Activated T-cell treated with anti-CD3 and anti-CD28 coated beads, Interleukin-2, amount 50 U/mL, for 1 hour (primary cell): ENCODE measurements around the gene FKRP.

Experiments used
- DNase-seq: peaks from one replicate; pipeline ENCODE4 v3.0.0-alpha.2; 2020

FKRP gene

DNA sequence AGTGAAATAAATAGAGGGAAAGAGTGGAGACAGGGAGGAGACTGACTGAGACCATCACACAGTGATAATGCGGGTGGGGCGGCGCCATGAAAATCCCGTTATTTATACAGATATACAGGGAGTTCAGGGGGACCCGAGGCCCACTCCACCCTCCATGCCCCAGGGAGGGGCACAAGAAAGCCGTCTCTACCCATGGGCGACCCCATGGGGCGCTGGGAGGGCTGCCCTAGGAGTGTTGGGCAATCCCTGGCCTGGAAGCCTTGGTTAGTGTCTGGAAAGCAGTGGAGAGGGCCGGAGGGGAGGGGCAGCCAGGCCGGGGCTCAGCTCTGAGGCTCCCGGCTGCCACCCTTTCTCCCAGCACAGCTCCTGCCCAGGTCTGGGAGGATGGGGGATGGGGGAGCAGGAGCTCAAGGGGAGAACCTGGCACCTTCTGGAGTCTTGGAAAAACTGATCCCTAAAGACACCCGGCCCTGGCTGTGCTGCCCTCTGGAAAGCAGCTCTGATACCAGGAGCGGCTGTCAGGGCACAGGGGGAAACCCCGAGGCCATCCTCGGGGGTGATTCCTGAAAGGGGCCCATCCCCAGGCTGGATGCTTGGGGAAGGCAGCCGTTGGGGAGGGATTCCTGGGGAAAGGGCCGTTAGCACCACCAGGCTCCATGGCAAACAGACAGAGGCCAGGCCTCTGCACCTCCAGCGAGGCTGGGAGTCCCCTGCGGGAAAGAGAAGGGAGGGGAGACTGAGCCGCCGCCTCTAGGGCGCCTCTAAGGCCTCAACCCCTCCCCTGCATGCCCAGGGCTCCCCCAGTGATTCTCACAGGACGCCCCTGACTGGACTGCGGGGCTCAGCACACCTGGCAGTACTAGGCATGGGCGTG, 26.0 kb upstream of the FKRP start:
- DNase-seq: no peak

DNA sequence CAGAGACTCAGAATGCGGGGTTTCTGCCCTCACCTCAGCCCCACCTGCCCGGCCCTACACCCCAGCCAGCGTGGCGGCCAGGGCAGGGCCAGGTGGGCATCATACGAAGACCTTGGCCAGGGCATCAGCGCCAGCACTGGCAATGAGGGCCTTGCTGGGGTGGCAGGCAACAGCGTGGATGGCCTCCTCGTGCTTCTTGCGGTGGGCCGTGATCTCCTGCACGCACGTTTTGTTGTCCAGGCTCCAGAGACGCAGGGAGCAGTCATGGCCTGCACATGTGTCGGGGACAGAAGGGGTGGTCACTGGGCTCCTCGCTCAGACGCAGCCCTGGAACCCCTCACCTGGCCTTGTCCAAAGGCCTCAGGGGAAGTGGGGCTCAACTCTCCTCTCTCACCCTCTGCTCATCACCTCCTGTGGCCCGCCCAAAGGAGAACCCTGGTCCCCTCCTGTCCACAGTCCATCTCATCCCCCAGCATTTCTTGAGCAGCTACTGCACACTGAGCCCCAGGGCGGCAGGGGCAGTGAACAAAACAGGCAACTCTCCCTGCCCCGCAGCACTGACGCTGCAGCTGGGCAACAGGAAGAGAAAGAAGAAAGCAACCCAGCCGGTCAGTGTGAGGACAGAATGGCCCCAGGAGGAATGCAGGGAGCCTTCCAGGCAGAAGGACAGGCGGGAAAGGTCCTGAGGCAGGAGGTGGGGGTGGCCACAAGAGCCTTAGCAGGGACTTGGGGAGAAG, 25.2 kb upstream of the FKRP start:
- no peak for DNase-seq

DNA sequence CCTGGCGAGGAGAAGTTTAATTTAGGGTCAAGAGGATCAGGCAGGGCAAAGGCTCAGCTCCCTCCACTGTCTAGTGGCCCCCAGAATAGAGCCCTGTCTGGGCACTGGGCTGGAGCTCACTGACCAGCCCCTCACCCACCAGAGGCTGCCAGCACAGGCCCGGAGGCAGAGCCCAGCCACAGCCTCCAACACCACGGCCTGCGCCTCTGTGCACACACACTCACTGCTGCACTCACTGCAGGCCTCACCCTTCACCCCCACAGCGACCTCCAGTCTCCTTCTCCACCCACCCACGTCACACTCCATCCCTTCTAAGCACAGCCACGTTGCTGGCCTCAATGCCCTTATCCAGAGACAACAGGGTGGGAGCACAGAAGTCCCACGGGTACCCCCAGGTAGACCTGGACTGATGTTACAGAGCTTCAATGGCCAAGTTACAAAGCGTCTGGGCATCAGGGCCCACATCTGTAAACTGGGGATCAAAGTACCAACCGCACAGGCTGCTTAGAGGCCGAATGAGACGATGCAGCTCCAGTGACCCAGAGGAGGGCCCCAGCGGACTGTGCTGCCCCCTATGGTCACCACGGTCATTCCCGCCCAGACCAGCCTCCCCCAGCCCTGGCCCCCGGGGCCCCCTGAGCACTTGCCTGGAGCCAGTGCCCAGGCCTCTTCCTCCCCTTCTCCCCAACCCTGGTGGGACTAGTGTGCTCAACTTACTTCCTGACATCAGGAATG, 24.4 kb upstream of the FKRP start:
- DNase-seq: no peak

- no peak for DNase-seq
These were observed 23.9 kb upstream of the FKRP start for GRCh38 chr19:46722004-46722380.

DNA sequence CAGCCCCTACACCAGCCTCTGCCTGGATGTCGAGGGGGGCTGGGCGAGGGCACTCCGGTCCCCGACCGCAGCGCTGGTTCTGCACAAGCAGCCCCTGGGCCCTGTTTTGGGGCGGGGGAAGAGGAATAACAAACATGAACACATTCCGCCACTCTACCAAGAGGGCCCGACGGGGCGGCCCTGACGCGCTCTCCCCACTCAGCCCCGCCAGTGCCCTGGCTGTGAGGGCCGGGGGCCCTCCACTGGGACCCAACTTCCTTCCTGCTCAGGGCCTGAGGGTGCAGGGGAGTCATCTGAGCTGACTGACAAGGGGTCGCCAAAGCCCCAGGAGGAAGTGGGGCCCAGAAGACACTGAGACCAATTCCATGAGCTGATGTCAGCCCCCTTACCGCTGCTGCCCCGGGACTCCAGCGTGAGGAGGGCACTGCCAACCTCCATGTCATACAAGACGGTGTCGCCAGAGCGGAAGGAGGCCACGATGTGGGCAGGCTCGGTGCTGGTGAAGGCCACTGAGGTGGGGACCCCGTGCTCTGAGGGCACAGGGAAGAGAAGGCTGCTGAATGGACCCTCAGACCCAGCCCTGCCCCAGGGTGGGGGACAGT, 23.3 kb upstream of the FKRP start:
- no peak for DNase-seq

- DNase-seq: no peak
These were observed 22.8 kb upstream of the FKRP start for GRCh38 chr19:46723023-46723461.

DNA sequence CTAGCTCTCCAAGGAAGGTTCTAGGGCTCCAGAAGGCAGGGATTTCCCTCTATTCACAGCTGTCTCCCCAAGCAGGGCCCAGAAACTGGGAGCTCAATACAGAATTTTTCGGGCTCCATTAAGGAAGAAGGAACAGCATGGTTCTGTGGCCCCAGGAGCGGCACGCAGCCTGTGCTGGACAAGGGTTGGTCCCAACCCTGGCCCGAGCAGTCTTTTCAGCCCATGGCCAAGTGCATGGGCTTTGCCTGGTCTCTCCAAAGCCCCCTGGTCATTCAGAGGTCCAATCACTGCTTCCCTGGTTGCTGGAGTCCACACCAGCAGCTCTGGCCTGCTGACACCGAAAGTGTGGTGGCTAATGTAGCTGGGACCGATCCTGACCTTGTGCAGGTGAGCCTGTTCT, 22.4 kb upstream of the FKRP start:
- no peak for DNase-seq

DNA sequence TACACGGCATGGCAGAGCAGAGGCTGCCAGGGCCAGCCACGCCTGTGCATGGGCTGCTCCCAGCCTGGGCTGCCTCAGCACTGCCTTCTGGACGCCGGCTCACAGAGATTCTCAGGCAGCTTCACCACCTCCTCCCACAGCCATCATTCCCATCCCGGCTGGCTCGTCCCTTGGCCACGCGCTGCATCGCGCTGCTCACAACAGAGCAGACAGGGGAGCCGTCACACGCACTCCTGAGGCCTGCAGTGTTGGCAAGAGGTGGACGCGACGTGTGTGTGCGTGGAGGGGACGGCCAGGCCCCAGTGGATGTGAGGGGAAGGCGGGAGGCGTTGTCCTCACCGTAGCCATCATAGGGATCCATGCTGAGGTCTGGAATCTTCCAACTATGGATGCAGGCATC, 21.4 kb upstream of the FKRP start:
- DNase-seq: no peak

DNA sequence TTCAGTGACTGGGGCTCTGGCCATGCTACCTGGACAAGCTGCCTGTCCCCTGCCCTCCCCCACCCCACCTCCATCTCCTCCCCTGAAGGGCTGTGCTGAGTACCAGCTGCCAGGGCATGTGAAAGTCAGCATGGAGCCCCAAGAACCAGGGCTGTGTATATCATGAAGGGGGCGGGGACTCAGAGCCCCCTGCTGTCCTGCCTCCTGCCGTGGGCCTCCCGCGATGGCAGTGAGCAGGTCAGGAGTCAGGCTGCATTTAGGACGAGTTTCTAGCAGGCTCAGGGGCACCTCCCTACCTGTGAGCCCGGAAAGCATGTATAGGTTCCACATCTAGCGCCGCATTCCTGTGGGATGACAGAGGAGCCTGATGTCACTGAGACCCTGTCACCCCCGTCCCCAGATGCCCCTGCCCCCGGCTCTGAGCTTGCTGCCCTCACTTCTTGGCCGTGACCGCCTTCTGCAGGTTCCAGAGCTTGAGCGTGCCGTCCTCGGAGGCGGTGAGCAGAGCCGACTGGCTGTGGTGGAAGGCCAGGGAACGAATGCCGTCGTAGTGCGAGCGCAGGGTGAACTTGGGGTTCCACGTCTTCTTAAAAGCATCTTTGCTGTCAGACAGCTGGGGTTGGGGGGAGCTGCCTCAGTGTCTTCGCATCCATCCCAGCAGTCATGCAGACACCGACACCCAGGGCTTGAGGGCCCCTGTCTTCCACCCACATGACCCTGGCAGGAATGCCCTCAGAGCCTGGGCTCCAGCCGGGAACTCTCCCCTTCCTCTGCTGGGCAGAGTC, 20.6 kb upstream of the FKRP start:
- DNase-seq: no peak

DNA sequence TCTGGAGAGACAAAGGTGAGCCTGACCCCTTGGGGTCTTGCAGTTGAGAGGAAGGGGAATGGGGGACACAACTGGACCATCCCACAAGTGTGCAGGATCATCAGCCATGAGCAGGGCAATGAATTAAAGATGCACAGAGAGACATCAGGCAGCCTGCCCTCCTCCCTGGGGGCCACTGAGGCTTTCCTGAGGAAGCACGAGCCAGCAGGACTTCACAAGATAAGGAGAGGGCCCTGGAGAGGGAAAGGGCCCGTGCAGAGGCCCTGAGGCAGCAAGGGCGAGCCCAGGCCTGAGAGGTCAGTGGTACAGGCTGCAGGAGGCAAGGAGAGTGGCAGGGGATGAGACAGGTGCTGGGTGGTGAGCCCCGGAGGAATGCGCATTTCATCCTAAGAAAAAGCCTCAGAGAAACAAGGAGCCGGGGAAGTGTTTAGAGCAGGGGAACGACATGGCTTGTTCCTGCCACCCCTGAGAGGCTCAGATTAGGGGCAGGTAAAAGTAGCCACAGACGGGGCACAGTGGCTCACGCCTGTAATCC, 19.9 kb upstream of the FKRP start:
- DNase-seq: no peak

DNA sequence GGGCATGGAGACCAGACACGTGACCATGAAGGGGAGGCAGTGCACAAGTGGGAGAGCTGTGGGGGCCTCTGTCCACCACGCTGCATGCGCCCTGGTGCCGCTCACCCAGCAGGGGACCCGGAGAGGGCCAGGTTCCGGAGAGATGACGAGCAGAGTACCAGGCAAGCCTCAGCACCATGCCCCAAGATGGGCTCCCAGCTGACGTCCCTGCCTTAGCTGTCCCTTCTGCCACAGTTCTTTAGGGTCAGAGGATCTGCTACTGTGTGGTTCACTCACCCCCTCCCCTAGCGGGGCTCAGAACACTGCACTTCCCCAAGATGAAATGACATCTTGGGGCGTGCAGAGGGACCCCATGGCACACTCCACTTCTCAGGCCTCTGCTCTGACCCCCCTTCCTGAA, 19.3 kb upstream of the FKRP start:
- no peak for DNase-seq

DNA sequence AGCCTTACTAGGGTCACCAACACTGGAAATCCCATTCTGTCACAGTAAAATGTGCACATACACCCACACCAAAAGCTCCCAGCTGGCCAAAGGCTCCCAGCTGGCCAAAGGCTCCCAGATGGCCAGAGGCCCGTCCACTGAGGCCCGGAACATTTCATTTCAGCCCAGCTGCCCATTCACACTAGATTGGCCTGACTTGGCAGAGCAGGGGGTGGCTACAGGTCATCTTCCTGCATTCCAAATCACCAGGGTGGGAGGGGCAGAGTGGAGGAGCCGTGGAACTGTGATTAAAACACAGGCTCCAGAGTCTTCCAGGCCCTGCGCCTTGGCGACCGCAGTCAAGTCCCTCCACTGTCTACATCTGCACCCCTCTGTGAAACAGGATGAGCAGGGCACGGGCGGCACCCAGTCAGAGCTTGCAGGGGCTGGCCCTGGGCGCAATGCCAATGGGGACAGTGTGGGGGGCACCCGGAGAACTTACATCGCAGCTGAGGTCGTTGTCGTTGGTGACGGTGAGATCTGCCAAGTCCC, 18.8 kb upstream of the FKRP start:
- DNase-seq: no peak

- DNase-seq: no peak
These were observed 18.1 kb upstream of the FKRP start for GRCh38 chr19:46727757-46728156.

- DNase-seq: no peak
These were observed 17.6 kb upstream of the FKRP start for GRCh38 chr19:46728208-46728607.

- DNase-seq: peak; percentile 87
These were observed 17.0 kb upstream of the FKRP start for GRCh38 chr19:46728693-46729339.

DNA sequence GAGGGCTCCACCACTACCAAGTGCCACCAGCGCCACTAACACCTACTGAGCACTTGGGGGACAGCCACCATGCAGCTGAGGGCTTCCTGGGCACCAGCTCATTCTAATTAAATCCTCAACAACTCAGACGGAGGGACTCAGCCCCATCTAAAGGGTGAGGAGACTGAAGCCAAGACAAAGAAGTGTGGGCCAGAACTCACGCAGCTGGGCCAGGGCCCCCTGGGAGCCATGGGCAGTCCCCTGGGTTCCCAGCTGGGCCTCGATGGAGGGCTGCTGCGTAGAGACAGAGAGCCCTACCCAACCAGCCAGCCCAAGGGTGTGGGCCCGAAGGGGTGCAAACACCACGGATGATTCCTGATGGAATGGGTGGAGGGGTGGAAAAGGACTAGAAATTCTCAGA, 16.2 kb upstream of the FKRP start:
- no peak for DNase-seq

DNA sequence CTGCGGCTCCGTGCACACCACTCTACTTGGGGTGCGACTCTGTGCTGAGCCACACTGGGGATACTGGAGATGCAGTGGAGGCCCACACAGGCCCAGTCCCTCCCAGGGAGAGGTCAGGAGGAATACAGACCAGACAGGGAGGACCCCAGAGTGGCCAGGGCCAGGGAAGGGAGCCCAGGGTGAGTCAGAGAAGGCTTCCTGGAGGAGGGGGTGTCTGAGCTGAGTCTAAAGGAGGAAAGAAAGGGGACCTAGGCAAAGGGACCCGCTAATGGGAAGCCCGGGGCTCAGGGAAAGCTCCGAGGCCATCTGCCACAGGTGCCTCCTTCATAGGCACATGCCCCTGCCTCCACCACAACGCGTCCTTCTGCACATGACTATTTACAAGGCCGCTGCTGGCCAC, 15.7 kb upstream of the FKRP start:
- DNase-seq: no peak

- no peak for DNase-seq
These were observed 15.3 kb upstream of the FKRP start for GRCh38 chr19:46730595-46730994.

DNA sequence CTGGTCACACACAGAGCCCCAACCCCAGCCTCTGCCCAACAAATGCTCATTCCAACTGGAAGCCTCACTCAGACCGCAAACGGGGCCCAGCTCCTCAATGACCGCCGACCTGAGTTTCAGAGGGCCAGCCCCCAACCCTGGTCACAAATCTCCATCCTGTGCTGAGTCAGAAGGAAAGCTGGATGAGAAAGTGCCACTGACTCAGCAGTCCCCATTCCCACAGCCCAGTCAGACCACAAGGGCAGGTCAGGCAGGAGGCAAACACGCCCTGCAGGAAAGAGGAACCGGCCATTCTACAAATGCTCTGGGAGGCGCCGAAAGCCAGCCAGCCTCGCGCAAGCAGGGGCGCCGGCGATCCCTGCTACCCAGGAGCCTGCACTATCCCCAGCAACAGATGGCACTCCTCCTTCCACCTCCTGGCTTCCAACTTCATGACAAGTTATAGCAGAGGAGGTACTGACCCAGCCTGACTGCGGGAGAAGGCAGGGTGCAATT, 14.8 kb upstream of the FKRP start:
- DNase-seq: no peak

DNA sequence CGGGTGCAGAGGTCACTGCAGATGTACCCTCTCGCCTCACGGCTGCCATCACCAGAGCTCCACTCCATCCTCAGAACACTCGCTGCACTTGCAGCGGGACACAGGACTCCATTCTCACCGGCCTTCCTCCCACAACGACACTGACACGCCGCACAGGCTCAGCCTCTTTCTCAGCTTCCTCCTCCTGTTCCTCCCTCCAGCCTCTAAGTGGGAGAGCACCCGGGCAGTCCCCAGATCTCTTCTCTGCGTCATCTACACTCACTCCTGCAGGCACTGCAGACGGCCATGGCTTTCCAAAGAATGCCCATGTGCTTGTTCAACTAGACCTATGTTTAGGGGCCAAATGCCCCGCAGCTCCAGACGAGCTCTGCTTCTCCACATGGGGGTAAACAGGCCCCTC, 14.3 kb upstream of the FKRP start:
- DNase-seq: no peak
